GM18907 (cell line): Measurements from ENCODE around the gene LLGL2.
"Not testable (repeated sequence)": the region's sequence is repeated elsewhere in the genome, so short reads cannot be mapped to it uniquely, and the experiment has no call there.

ENCODE experiments used
- ATAC-seq: cut with Tn5 transposase; IDR thresholded peaks from one replicate; pipeline ENCODE4 v1.9.1; 2021; ENCODE audit warnings: mild to moderate bottlenecking, moderate library complexity; ENCODE audit not compliant: unreplicated experiment

Gene LLGL2

GRCh38 chr17:75524970-75525805 lies at the start of gene LLGL2:
LLGL2 (plus strand) TSS chr17:75525697; CDS start chr17:75543427, 17,730 bp downstream.
- peak; percentile 76 for ATAC-seq

DNA sequence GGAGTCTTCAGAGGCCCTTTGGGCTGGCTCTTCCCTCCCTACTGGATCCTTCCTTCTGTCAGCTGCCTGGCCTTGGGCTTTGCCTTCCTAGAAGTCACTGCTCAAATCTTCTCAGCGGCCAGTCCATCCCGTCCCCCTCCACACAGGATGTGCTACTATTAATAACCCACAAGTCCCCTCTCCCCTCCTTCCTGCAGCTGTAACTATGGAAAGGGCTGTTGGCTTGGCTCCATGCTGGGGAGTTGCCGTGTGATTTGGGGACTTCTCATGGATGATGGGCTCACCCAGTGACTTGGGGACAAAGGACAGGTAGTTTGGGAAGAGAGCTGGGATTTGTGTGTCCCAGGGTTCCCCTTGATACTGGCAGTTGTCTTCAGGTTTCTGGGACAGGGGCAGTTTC lies 49.6 kb upstream of the LLGL2 start:
- no peak for ATAC-seq

GRCh38 chr17:75476271-75476671 lies 49.2 kb upstream of the LLGL2 start:
- ATAC-seq, result no peak

- ATAC-seq, result no peak
Measured at GRCh38 chr17:75476752-75477489, 48.6 kb upstream of the LLGL2 start.

- not testable (repeated sequence) for ATAC-seq
Measured at GRCh38 chr17:75477490-75477862, 48.0 kb upstream of the LLGL2 start.

DNA sequence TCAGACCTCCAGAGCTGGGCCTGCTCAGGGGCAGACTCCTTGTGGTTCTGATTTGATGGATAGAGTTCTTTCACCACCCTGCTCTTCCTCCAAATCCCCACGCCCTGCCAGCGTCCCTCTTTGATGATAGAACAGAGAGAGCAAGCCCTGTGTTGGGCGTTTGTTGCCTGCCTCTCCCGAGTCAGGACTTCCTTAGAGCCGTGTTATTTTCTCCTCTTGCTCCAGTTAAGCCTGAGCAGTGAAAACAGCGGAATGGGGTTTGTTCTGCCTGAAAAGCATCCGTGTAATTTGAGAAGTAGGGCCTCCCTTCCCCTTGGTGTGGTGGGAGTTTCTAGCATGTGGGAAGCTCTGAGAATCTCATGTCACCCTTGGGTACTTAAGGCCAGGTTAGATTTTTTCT lies 47.0 kb upstream of the LLGL2 start:
- ATAC-seq, result no peak

GRCh38 chr17:75480281-75480680 lies 45.2 kb upstream of the LLGL2 start:
- no peak for ATAC-seq

- ATAC-seq, result no peak
Measured at GRCh38 chr17:75481194-75482068, 44.1 kb upstream of the LLGL2 start.

- ATAC-seq, result no peak
Measured at GRCh38 chr17:75482098-75482942, 43.2 kb upstream of the LLGL2 start.

DNA sequence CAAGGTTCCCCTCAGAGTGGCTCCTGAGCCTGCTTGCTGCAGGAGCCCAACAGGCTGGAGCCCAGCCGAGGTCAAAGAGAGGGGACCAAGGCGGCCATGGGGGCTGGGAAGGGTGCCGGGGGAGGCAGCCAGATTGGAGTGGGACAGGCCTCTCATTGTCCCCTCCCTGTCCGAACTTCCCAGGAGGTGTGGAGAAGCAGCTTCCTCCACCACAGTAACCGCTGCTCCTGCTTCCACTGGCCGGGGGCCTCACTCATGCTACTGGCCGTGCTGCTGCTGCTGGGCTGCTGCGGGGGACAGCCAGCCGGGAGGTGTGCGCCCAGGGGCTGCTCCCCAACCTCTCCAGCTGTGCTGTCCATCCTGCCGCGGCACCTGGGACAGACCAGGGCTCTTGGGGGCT lies 39.8 kb upstream of the LLGL2 start:
- no peak for ATAC-seq

- no peak for ATAC-seq
Measured at GRCh38 chr17:75486151-75486550, 39.3 kb upstream of the LLGL2 start.

- no peak for ATAC-seq
Measured at GRCh38 chr17:75486951-75487350, 38.5 kb upstream of the LLGL2 start.

- ATAC-seq, result no peak
Measured at GRCh38 chr17:75487351-75488070, 38.0 kb upstream of the LLGL2 start.

GRCh38 chr17:75488693-75489510 lies 36.6 kb upstream of the LLGL2 start:
- no peak for ATAC-seq

DNA sequence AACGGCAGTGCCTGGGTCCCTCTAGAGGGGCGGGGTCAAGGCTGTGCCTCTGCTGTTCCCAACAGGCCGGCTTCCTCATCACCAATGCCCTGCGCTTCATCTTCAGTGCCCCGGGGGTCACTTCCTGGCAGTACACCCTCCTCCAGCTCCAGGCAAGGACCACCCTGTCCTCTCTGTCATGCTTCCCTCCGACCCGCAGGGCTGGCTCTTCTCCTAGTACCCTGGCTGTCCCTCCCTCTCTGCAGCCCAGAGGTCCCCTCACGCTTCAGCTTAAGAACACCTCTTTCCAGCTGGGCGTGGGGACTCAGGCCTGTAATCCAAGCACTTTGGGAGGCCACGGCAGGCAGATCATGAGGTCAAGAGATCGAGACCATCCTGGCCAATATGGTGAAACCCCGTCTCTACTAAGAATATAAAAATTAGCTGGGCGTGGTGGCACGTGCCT lies 36.0 kb upstream of the LLGL2 start:
- ATAC-seq, result no peak

DNA sequence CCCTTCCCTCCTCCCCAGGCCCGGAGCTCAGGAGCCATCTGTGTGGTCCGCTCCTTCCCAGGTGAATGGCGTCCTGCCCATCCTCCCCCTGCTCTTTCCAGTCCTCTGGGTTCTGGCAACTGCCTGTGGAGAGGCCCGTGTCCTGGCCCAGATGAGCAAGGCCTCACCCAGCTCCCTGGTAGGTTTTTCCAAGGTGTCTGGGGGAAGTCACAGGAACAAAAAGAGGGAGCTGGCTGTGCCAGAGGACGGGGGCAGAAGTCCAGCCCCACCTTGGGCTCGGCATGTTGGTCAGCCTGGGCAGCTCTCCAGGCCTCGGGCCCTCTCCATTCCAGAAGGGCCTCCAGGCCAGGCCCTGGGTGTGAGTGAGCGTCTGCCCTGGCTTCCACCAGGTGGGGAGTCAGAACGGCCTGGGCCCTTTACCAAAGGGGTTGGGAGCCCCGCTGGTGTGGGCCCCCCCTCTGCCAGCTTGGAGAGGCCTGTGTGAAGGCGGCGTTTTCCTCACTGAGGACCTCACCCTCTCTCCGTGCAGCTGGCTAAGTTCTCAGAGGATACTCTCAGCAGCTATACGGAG lies 35.2 kb upstream of the LLGL2 start:
- no peak for ATAC-seq

DNA sequence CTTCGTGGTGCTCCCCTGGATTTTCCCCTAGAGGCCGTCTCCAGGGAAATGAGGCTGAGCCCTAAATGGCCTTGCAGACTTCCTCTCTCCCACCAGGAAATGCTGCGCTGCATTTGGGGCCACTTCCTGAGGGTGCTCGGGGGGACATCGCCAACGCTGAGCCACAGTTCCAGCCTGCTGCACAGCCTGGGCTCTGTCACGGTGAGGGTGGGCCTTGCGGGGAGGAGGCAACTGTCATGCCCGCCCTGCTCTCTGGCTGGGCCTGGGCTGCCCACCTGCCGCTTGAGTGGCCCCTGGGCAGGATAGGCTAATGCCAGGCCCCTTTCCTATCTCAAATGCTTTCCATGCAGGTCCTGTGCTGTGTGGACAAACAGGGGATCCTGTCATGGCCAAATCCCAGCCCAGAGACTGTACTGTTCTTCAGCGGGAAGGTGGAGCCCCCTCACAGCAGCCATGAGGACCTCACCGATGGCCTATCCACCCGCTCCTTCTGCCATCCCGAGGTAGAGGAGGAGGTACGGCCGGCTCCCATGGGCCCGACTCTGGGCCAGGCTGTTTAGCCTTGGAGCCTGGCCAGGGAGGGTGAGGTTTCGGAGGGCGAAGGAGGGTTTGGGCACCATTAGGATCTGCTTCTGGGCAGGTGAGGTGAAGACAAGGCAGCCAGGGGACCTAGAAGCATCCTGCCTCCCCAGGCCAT lies 34.4 kb upstream of the LLGL2 start:
- no peak for ATAC-seq

GRCh38 chr17:75491680-75492079 lies 33.8 kb upstream of the LLGL2 start:
- ATAC-seq, result no peak
